Omental fat pad (tissue), 4 donors: ENCODE measurements around the gene INSIG1. TPM values are rescaled to one million over a fixed set of nuclear protein-coding genes. Genes with fewer than 3 reads are reported as not detected.

Source experiments
- ATAC-seq: fragments of 150-250 bp; one replicate; pipeline ENCODE4 v1.9.1; 2016; ENCODE audit warnings: mild to moderate bottlenecking, moderate library complexity; ENCODE audit not compliant: low FRiP score
- DNase-seq: peaks from one replicate; pipeline ENCODE4 v3.0.0-alpha.2; 2019; ENCODE audit warnings: low spot score
- total RNA-seq, 4 donors: library from RNA; depleted of rRNA; stranded (reverse); fragments of >200 nt; gene quantifications; one replicate each; pipeline ENCODE4 v1.1.0, GENCODE V29; 2016
- TF ChIP-seq, protein P1 (sequence below), 3 donors: fragments of 450-650 bp; IDR thresholded peaks; one replicate each; pipeline ENCODE4 v1.5.1; 2016 to 2017; ENCODE audit warnings: antibody characterized with exemption in 3 of 3, mild to moderate bottlenecking in 3 of 3, moderate library complexity in 2 of 3

The INSIG1 gene
- total RNA-seq, 4 donors from 2014 or later: 85.6 to 244 (median 107) TPM

DNA sequence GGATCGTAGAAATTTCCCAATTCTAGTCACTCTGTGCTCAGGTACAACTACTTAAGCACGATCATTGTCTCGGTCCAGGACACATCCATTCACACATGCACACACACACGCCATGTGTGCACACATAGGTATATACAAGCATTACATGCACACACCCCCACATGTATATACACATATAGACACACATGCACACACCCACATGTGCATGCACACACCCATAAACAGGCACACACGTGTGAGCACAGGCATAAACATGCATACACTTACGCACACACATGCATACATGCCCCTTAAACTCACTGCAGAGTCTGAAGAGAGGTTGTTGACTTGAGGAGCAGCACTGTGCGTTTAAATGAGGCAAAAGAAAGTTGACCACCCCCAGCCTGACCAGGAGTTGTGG lies 32.5 kb upstream of the INSIG1 start:
- ATAC-seq: no peak
- TF ChIP-seq, protein P1, sequence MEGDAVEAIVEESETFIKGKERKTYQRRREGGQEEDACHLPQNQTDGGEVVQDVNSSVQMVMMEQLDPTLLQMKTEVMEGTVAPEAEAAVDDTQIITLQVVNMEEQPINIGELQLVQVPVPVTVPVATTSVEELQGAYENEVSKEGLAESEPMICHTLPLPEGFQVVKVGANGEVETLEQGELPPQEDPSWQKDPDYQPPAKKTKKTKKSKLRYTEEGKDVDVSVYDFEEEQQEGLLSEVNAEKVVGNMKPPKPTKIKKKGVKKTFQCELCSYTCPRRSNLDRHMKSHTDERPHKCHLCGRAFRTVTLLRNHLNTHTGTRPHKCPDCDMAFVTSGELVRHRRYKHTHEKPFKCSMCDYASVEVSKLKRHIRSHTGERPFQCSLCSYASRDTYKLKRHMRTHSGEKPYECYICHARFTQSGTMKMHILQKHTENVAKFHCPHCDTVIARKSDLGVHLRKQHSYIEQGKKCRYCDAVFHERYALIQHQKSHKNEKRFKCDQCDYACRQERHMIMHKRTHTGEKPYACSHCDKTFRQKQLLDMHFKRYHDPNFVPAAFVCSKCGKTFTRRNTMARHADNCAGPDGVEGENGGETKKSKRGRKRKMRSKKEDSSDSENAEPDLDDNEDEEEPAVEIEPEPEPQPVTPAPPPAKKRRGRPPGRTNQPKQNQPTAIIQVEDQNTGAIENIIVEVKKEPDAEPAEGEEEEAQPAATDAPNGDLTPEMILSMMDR (IDR thresholded peaks at IDR 0.05): no peak
- no peak for DNase-seq

DNA sequence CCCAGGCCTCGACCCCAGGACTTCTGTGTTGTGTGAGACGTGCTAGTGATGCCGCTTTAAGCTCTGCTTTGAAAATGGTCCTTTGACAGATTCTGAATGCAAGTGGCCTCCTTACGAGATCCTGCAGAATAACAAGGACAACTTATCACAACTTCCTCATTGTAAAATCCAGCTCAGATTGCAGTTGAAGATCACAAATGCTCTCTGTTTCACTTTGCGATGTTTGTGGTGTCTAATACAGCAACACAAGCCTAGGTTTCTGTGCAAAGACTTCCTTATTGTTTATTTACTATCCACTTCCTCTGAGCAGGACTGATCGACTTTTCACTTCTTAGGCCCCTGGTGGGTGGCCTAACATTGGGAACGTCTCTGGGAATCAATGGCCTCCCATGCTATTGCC lies 31.7 kb upstream of the INSIG1 start:
- DNase-seq: no peak
- TF ChIP-seq, protein P1 (IDR thresholded peaks at IDR 0.05): no peak
- ATAC-seq: no peak

- DNase-seq: no peak
- ATAC-seq: no peak
- TF ChIP-seq, protein P1 (IDR thresholded peaks at IDR 0.05): no peak
Measured at GRCh38 chr7:155266440-155266839, 31.2 kb upstream of the INSIG1 start.

GRCh38 chr7:155267023-155267422 lies 30.7 kb upstream of the INSIG1 start:
- DNase-seq (no peak), ATAC-seq (no peak)
- TF ChIP-seq, protein P1 (IDR thresholded peaks at IDR 0.05): no peak

GRCh38 chr7:155267436-155267835 lies 30.2 kb upstream of the INSIG1 start:
- no peak for DNase-seq
- ATAC-seq: no peak
- TF ChIP-seq, protein P1 (IDR thresholded peaks at IDR 0.05): no peak

GRCh38 chr7:155268211-155268610 lies 29.5 kb upstream of the INSIG1 start:
- ATAC-seq: no peak
- TF ChIP-seq, protein P1 (IDR thresholded peaks at IDR 0.05): no peak
- no peak for DNase-seq

DNA sequence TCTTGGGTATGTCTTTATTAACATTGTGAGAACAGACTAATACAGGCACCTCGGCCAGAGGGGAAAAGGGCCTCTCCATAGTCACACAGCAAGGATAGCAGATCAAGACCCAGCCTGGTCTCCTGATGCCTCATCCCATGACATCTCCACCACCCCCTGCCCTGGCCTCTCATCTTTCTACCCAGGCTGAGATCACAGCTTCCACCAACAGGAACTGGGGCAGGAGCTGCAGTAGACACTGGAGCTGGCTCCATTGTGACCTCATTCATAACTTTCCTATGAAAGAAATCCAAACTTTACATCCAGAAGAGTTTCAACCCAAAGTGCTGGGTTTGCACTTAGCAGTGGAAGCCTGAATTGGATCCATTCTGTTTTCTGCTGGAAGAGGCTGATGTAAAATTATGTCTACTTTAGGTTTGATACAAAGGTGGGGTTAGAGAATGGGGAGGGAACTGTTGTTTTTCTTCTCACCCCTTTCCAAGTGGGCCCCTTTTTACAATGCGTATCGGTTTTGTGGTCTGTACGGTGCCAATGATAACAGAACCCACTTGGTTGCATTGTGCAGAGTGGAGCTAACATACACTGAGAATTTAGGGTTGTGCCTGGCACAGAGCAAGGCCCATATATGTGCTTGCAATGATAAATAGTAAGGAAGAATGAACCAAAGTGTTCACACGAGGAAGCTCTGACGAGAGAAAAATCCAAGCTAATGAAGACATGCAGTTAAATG lies 28.6 kb upstream of the INSIG1 start:
- TF ChIP-seq, protein P1 (IDR thresholded peaks at IDR 0.05): no peak
- ATAC-seq: no peak
- no peak for DNase-seq
